Right atrium auricular region (tissue), 2 donors: ENCODE results near the gene TRPV2. TPM values are rescaled to one million over a fixed set of nuclear protein-coding genes. Genes with fewer than 3 reads are reported as not detected.
"Not testable (repeated sequence)": the region's sequence is repeated elsewhere in the genome, so short reads cannot be mapped to it uniquely, and the experiment has no call there.

Experiments used
- DNase-seq: peaks from one replicate; pipeline ENCODE4 v3.0.0-alpha.2; 2019; ENCODE audit warnings: low spot score
- H3K27ac ChIP-seq, 2 donors: fragments of 200-600 bp; sonication (generic); 1 replicate in 1 of 2; 2 replicates in 1 of 2; pipeline ENCODE4 v1.5.1; 2016 to 2019
- H3K27me3 ChIP-seq, 2 donors: fragments of 200-600 bp; sonication (generic); one replicate each; pipeline versions ENCODE4 v1.5.1 to v1.6.0; 2017 to 2019
- H3K36me3 ChIP-seq: fragments of 200-600 bp; sonication (generic); one replicate; pipeline ENCODE4 v1.5.1; 2016
- H3K4me1 ChIP-seq, 2 donors: fragments of 200-600 bp; sonication (generic); one replicate each; pipeline versions ENCODE4 v1.5.1 to v1.6.0; 2017 to 2019
- H3K4me3 ChIP-seq, 2 donors: fragments of 200-600 bp; sonication (generic); 1 replicate in 1 of 2; 2 replicates in 1 of 2; pipeline ENCODE4 v1.5.1; 2017 to 2019; ENCODE audit warnings: mild to moderate bottlenecking in 1 of 2, moderate library complexity in 1 of 2
- H3K9me3 ChIP-seq, 2 donors: fragments of 200-600 bp; sonication (generic); one replicate each; pipeline ENCODE4 v1.5.1; 2019
- total RNA-seq, 2 donors: library from RNA; depleted of rRNA; stranded (reverse); fragments of >200 nt; gene quantifications; one replicate each; pipeline ENCODE4 v1.1.0, GENCODE V29; 2016
- TF ChIP-seq, protein P1 (sequence below), 2 donors: fragments of 200-600 bp; sonication (generic); IDR thresholded peaks; one replicate each; pipeline ENCODE4 v1.5.1; 2019; ENCODE audit warnings: antibody characterized with exemption in 2 of 2

TRPV2 gene
- total RNA-seq, 2 donors from 2014 or later: 6.7 to 15.0 TPM

DNA sequence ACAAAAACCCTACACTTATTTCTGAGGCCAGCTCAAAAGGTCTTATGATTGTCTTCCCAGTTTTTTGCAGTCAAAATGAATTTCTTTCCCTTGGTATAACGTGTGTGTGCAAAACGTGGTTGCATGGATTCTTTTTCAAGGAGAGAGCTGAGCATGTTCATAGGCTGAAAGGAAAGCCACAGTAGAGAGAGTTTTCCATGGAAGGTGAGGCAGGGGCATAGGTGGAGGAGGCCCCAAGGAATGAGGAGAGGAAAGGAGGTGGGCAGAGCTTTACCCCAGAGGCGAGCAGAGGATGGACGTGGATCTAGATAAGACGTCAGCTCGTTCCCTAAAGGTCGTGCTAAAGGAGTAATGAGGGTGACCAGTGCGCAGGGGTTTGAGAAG, 22.8 kb downstream of the TRPV2 start:
- Histone ChIP-seq H3K36me3 (peaks cover 29% of the 10 kb centered on the region), H3K4me1 (peaks cover 0 to 39% of the 10 kb centered on the region in 2 donors), H3K27ac (peak overlapping the region; percentile 83 to 88), H3K4me3 (peak overlapping the region; percentile 84 to 87), H3K9me3 (no peaks in the 10 kb centered on the region), H3K27me3 (no peaks in the 10 kb centered on the region)
- TF ChIP-seq, protein P1, sequence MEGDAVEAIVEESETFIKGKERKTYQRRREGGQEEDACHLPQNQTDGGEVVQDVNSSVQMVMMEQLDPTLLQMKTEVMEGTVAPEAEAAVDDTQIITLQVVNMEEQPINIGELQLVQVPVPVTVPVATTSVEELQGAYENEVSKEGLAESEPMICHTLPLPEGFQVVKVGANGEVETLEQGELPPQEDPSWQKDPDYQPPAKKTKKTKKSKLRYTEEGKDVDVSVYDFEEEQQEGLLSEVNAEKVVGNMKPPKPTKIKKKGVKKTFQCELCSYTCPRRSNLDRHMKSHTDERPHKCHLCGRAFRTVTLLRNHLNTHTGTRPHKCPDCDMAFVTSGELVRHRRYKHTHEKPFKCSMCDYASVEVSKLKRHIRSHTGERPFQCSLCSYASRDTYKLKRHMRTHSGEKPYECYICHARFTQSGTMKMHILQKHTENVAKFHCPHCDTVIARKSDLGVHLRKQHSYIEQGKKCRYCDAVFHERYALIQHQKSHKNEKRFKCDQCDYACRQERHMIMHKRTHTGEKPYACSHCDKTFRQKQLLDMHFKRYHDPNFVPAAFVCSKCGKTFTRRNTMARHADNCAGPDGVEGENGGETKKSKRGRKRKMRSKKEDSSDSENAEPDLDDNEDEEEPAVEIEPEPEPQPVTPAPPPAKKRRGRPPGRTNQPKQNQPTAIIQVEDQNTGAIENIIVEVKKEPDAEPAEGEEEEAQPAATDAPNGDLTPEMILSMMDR (IDR thresholded peaks at IDR 0.05): no peak
- DNase-seq: no peak

DNA sequence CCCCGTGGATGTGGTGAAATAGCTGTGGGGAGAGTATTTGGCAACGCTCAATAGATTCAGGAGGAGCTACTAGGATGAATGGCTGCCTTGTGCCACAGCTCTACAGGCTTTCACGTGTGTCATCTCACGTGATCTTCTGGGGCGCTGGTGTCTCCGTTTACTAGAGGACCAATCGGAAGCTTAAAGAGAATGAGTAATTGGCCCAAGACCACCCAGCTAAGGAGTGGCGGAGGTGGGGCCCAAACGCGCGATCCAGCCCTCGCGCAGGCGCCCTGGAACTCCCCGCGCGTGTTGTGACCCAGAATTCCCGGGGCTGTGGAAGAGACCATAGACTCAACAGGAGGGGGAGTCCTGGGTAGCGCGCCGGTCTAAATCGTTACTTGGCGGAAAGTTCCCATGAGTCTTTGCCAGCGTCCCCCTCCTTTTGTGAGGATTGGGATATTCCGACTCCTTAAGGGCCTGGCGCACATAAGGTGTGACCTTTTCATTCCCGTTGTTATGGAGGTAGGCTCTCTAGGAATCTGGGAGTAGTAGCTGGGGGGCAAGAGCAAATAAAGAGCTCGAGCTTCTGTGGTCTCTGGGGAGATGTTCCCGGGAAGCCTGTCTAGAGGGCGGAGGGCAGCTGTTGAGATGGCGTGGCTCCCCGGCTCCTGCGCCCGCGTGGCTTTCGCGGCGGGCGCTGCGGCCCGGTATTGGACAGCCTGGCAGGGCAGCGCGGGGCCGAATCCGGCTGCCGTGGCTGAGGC, 23.4 kb downstream of the TRPV2 start:
- peak; percentile 98 for DNase-seq

DNA sequence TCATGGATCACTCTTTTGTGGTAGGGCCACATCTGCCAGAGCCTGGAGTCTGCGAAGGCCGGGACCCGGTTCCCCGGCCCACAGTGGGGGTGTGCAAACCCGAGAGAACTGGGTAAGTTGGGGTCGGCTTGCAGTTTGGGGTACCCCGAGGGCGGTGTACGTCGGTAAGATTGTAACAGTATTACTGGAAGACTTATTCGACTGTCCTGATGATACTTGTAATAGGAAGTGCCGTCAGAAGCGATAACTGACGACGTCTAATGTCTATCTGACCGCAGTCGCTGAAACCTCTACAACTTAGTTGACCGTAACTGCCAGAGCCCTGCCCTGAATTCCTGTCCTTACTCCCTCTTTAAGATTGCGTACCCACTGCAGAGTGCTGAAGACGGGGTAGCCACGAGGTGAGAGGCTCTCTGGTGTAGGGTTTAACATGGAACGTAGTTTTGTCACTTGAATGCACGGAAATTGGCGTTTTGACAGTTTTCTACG, 24.0 kb downstream of the TRPV2 start:
- Histone ChIP-seq H3K27ac (peak overlapping the region; percentile 83 to 88), H3K4me3 (peak overlapping the region; percentile 84 to 87), H3K4me1 (peaks cover 0 to 48% of the 10 kb centered on the region in 2 donors), H3K9me3 (no peaks in the 10 kb centered on the region), H3K27me3 (no peaks in the 10 kb centered on the region), H3K36me3 (peaks cover 41% of the 10 kb centered on the region)
- no peak for DNase-seq
- TF ChIP-seq, protein P1 (IDR thresholded peaks at IDR 0.05): no peak

More for the DNA sequence above, 23.4 kb downstream of the TRPV2 start:
- Histone ChIP-seq H3K27ac (peak overlapping the region; percentile 83 to 88), H3K9me3 (no peaks in the 10 kb centered on the region), H3K27me3 (no peaks in the 10 kb centered on the region), H3K4me1 (peaks cover 0 to 45% of the 10 kb centered on the region in 2 donors), H3K36me3 (peaks cover 35% of the 10 kb centered on the region), H3K4me3 (peak overlapping the region; percentile 84 to 87)
- TF ChIP-seq, protein P1 (IDR thresholded peaks at IDR 0.05): no peak

DNA sequence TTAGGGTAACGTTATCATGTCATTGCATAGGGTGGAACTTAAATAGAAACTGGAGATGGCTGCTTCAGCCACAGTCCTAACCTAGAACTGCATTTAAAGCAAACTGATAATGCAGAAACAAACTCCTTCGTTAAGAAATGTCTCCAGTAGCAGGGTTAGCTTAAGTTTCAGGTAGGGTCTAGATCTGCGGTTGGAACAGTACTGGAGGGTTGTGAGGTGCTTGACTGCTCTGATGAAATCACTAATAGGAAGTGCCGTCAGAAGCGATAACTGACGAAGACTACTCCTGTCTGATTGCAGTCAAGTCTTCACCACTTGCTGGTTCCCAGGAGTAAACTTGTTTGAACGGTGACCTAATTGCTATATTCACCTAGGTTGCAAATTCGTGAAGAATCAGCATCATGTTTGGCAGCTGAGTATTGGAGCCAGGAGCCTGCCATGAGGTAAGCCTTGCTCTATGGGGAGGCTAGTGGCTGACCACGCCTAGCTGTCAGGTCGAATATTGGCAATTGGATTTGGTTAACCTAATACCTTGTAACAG, 24.5 kb downstream of the TRPV2 start:
- Histone ChIP-seq H3K4me1 (peaks cover 0 to 52% of the 10 kb centered on the region in 2 donors), H3K9me3 (no peaks in the 10 kb centered on the region), H3K27ac (peak overlapping the region in 1 of 2 donors; percentile 88), H3K36me3 (peaks cover 46% of the 10 kb centered on the region), H3K4me3 (peak overlapping the region; percentile 84 to 87), H3K27me3 (no peaks in the 10 kb centered on the region)
- no peak for DNase-seq
- TF ChIP-seq, protein P1 (IDR thresholded peaks at IDR 0.05): no peak

DNA sequence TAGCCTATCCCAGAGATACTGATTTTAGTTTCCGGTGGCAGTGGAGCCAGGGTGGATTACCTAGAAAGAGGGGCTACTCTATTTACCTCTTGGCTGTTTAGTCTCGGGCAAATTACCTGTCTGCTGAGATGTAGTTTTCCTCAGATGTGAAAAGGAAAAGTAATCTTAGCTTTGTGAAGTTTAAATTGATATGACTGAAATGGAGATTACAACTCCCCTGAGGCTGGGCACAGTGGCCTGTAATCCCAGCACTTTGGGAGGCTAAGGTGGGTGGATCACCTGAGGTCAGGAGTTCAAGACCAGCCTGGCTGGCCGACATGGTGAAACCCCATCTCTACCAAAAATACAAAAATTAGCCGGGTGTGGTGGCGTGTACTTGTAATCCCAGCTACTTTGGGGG, 25.0 kb downstream of the TRPV2 start:
- Histone ChIP-seq H3K4me3 (peak overlapping the region; percentile 84 to 87), H3K36me3 (peaks cover 47% of the 10 kb centered on the region), H3K4me1 (peaks cover 0 to 56% of the 10 kb centered on the region in 2 donors), H3K27ac (peak overlapping the region in 1 of 2 donors; percentile 88)
- not testable (repeated sequence) for H3K9me3 ChIP-seq, H3K27me3 ChIP-seq, DNase-seq

DNA sequence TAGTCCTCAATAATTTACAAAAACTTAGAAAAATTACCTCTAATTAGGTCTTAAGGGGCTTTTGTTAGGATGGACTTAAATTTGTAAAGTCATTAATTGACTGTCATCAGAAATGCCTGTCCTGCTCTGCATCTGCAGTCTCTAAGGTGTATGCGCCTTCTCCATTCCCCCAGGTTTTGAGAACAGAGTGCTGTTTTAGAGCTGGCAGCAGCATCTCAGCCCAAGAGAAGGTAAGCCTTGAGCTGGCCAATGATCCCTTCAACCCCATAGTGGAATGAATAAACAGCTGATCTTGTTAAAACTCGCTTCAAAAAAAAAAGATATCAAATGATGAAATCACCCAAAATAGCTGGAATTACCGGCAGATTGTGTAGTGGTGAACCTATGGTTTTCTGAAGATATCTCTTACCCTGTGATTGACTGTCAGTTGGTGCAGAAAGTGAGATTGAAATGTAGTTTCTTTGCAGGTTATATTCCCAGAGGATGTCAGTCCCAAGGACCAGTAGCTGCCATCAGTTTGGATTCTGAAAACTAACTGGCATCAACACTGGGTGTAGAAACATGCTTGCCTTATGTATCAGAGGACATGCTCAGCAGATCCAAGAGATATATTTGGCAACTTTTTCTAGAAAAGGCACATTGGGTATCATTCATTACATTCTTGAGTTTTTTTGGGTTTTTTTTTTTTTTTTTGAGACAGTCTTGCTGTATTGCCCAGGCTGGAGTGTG, 25.7 kb downstream of the TRPV2 start:
- no peaks in the 10 kb centered on the region for H3K27me3 ChIP-seq
- DNase-seq: no peak
- peaks cover 47% of the 10 kb centered on the region for H3K36me3 ChIP-seq
- no peak overlapping the region for H3K27ac ChIP-seq
- TF ChIP-seq, protein P1 (IDR thresholded peaks at IDR 0.05): no peak
- H3K9me3 ChIP-seq: no peaks in the 10 kb centered on the region
- H3K4me3 ChIP-seq: no peak overlapping the region
- peaks cover 0 to 59% of the 10 kb centered on the region in 2 donors for H3K4me1 ChIP-seq
